C4-2B (cell line): Measurements from ENCODE around the gene DRC1.

Experiments used
- H3K27ac ChIP-seq: fragments of 450-650 bp; 2 replicates; pipeline ENCODE4 v1.5.1; 2017
- ZFX ChIP-seq: fragments of 450-650 bp; IDR thresholded peaks from 2 replicates; pipeline ENCODE4 v1.6.1; 2017
- TF ChIP-seq, protein P1 (sequence below): fragments of 450-650 bp; conservative IDR thresholded peaks from 2 replicates; pipeline ENCODE4 v1.5.1; 2017; ENCODE audit warnings: mild to moderate bottlenecking

DRC1 gene

DNA sequence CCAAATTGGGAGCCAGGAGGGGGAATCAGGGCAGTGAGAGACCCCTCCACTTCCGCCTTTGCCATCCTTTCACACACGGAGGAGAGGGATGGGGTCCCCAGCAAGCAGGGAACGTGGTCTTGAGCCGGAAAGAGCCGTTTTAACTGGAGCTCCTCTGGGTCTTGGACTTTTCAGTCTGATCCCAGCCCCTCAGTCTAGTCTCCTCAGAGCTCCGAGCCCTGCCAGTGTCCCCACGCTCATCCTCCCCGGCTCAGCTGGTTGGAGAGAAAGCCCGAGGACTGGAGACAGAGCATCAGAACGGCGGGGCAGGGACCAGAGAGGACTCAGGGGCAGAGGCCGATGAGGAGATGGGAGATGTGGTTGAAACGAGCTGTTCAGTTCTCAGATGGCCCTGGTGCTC, 102.3 kb downstream of the DRC1 start:
- TF ChIP-seq, protein P1, sequence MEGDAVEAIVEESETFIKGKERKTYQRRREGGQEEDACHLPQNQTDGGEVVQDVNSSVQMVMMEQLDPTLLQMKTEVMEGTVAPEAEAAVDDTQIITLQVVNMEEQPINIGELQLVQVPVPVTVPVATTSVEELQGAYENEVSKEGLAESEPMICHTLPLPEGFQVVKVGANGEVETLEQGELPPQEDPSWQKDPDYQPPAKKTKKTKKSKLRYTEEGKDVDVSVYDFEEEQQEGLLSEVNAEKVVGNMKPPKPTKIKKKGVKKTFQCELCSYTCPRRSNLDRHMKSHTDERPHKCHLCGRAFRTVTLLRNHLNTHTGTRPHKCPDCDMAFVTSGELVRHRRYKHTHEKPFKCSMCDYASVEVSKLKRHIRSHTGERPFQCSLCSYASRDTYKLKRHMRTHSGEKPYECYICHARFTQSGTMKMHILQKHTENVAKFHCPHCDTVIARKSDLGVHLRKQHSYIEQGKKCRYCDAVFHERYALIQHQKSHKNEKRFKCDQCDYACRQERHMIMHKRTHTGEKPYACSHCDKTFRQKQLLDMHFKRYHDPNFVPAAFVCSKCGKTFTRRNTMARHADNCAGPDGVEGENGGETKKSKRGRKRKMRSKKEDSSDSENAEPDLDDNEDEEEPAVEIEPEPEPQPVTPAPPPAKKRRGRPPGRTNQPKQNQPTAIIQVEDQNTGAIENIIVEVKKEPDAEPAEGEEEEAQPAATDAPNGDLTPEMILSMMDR = no peak
- TF ChIP-seq ZFX = no peak
- peak overlapping the region; percentile 13; the same call in 1 of the 2 replicates for H3K27ac ChIP-seq

DNA sequence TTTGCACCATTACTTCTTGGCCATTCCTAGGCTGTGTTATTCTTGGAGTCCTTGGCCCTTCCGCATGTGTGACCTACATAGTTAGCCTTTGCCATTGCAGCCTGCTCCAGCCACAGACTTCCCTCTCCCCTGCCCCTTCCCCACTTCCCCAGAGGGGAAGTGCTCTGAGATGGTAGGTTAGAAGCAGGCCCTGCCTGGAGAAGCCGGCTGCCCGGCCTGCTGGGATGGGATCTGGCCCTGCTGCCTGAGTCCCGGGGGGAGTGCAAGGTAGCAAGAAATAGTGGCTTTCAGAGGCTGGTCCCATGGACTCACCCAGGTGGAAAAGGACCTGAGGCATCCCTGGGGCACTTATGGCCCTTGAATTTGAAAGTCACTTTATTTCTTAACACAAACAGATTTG, 104.6 kb downstream of the DRC1 start:
- TF ChIP-seq, protein P1 = no peak
- no peak for TF ChIP-seq ZFX
- no peak overlapping the region for H3K27ac ChIP-seq
